GM19455 (cell line): ENCODE measurements around the gene CCDC116.
"Not testable (repeated sequence)": the region's sequence is repeated elsewhere in the genome, so short reads cannot be mapped to it uniquely, and the experiment has no call there.

Experiments
- ATAC-seq: cut with Tn5 transposase; IDR thresholded peaks from one replicate; pipeline ENCODE4 v1.9.1; 2021; ENCODE audit not compliant: unreplicated experiment

CCDC116 gene

DNA sequence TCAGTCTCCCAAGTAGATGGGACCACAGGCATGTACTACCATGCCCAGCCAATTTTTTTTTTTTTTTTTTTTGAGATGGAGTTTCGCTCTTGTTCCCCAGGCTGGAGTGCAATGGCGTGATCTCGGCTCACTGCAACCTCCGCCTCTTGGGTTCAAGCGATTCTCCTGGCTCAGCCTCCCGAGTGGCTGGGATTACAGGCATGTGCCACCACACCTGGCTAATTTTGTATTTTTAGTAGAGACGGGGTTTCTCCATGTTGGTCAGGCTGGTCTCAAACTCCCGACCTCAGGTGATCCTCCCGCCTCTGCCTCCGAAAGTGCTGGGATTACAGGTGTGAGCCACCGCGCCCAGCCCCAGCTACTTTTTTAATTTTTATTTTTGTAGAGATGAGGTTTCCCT is 46.3 kb downstream of the CCDC116 start:
- not testable (repeated sequence) for ATAC-seq

DNA sequence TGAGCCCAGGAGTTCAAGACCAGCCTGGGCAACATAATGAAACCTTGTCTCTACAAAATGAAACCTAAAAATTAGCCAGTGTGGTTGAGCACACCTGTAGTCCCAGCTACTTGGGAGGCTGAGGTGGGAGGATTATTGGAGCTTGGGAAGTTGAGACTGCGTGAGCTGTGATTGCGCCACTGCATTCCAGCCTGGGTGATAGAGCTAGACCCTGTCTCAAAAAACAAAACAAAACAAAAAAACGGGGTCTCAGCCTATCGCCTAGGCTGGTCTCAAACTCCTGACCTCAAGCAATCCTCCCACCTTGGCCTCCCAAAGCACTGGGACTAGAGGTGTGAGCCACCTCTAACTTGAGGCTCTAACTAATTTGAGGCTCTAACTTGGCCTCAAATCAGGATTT is 46.8 kb downstream of the CCDC116 start:
- no peak for ATAC-seq

DNA sequence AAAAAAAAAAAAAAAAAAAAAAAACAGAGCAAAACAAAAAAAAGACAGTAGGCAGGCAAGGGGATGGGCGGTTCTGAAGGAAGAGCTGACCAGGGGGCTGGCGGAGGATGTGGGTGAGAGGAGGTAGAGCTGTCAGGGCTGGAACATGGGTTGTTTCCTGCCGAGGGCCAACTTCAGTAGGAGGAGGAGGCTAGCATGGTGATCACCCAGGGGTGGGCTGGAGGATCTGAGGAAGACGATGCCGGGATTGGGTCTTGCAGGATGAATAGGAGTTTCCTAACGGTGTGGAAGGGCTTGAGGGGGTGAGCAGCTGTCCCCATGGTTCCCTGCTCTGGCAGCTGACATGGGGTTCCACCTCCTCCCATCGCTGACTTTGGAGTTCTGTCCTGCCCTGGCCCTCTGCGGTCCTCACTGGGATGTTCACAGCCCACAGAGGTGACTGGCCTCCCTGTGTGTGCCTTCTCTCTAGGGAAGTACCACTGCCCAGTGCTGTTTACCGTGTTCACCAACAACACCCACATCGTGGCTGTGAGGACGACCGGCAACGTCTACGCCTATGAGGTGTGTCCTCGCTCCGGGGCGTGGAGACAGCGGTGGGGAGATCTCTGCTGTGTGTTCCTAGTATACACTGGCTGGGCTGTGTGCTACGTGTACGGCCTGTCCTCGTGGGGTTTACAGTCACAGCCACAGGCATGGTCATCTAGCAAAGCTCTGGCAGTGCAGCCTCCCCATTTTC is 48.4 kb downstream of the CCDC116 start:
- no peak for ATAC-seq

GRCh38 chr22:21681566-21682370 is 49.2 kb downstream of the CCDC116 start:
- ATAC-seq = no peak

DNA sequence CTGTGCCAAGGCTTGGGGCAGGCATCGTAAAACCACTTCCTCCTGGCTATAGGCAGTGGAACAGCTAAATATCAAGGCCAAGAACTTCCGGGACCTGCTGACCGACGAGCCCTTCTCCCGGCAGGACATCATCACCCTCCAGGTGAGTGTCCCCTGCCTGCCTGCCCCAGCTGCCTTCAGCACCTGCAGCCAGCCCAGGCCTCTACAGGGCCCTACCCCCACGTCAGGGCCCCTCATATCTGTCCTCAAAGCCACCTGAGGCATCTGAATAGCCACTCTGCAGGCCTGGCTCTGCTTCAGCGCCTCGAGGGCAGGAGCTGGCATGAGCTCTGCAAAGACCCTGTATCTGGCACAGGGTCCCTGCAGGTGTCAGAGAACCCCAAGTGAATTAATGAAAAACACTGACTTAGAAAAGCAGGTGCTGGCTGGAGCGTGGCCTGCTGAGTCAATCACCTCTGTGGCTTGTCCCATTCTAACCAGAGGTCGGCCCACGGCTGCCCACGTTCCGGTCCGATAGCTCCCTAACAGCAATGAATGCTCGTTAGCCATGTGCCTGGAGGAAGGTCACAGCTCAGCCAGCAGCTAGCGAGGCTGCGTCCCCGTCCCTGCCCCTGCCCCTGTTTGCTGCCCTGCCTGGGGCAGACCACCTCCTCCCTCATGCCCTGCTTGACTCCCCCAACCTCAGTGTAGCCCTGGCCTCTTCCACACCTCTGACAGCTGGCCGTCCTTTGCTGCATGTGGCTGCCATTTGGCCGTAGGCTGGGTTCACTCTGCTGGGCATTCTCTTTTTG is 50.0 kb downstream of the CCDC116 start:
- ATAC-seq = no peak

DNA sequence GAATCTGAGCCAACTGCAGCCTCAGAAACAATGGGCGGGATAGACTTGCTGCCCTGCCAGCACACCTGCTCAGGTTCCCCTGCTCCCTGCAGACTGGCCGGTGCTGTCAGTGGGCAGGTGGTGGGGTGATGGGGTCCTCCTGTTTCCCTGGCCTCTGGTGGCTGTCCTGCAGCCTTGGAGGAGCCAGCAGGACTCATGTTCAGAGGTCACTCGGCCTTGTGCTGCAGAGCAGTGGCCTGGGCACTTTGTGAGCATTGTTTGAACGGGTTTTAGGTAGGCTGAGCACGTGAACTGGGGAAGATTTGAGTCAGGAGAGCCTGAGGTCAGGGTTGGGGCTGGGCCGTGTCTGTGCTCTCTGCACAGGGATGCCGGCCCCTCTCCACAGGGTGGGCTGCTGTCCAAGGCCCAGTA is 50.8 kb downstream of the CCDC116 start:
- no peak for ATAC-seq

GRCh38 chr22:21684492-21685163 is 52.1 kb downstream of the CCDC116 start:
- no peak for ATAC-seq

DNA sequence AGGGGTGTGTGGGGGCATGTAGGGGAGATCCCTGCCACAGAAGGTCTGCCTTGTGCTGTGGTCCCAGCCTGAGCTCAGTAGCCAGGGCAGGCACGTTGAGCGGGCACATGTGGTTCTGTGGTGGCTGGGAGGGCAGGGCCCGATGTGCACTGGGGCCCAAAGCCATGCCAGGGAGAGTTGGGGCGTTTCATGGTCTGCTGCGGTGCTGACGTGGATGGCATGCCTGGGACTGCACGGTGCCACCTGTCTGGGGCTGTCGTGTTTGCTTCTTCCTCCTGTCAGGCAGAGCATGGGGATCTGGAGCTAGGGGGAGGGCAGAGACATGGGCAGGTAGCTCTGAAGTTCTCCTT is 52.6 kb downstream of the CCDC116 start:
- no peak for ATAC-seq

DNA sequence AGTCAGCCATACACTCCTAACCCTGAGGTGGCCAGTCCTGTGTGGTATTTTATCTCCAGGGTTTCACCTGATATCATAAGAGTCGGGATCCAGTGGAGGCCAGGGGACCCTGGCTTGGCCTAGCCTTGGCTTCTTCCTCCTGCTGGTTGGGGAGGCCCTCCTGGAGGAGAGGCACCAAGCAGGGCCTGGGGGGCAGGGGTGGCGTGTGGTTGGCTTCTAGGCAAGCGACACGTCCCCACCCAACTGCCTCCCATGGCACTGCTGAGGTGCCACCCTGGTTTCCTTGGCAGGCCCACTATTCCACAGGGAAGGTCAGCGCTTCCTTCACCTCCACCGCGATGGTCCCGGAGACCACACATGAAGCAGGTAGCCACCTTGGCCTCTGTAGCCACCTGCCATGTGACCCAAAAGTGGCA is 53.6 kb downstream of the CCDC116 start:
- ATAC-seq = no peak
